ELF-1 (cell line): ENCODE measurements around the gene TSPAN31.

ENCODE experiments used
- DNase-seq: peaks from one replicate; pipeline ENCODE4 v3.0.0-alpha.2; 2016; ENCODE audit warnings: low read depth, low spot score

TSPAN31 gene

GRCh38 chr12:57752668-57753000 lies 7.8 kb downstream of the TSPAN31 start:
- DNase-seq: no peak

GRCh38 chr12:57753756-57754337 lies 9.0 kb downstream of the TSPAN31 start:
- DNase-seq: no peak

- DNase-seq: peak; percentile 37
These were observed 9.8 kb downstream of the TSPAN31 start, which contains the start of gene MARCHF9 for GRCh38 chr12:57754411-57755193. Gene MARCHF9, plus strand, starts transcription at chr12:57755103. Its CDS starts 426 bp downstream, at chr12:57755529.

DNA sequence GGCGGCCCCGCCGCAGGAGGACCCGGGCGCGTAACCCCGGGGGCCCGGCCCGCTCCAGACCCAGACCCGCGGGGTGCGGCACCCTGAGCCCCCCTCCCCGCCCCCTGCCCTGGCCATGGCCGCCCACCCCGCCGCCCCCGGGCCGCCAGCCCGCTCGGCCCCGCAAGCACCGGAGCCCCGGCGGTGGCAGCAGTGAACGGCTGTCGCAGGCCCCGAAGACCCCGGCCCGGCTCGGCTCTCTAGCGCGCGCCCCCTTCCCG lies 10.3 kb downstream of the TSPAN31 start:
- no peak for DNase-seq

- peak; percentile 22 for DNase-seq
These were observed 10.9 kb downstream of the TSPAN31 start for GRCh38 chr12:57755454-57756372.

DNA sequence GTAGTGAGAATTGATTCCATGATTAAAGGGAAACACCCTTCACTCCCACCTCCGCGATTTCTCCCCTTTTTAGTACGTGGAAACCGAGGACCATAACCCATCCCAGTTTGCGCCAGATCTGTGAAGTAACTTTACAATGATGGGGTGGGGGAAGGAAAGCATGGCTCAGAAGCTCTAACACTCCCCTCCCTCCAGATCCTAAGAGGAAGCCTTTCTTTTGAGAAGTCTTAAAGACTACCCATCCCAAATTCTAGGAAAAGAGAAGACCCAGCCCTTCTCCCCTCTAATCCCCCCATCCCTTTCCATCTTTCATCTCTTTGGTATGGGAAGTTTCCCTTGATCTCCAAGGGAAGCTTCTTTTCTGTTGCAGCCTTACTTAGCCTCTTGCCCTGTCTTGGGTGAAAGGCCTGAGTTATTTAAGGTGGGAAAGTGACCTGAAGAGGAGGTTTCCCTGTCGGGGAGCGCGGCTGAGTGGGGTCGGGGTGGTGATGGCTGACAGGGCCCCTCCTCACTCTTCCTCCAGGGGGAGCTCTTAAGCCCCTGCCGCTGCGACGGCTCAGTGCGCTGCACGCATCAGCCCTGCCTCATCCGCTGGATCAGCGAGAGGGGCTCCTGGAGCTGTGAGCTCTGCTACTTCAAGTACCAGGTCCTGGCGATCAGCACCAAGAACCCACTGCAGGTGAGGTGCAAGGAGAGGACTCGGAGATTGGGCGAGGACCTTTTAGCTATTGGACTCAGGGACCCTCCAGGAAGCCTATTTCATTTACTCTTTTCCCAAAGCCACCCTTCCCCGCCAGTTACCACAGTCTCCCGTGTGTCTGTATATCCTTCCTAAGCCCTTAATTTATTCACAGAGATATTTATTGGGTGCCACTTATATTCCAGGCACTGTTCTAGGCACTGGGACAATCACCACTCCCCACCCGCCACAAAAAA lies 11.8 kb downstream of the TSPAN31 start:
- DNase-seq: peak; percentile 78

GRCh38 chr12:57757771-57758170 lies 12.9 kb downstream of the TSPAN31 start:
- no peak for DNase-seq

GRCh38 chr12:57758552-57759359 lies 13.9 kb downstream of the TSPAN31 start:
- no peak for DNase-seq

DNA sequence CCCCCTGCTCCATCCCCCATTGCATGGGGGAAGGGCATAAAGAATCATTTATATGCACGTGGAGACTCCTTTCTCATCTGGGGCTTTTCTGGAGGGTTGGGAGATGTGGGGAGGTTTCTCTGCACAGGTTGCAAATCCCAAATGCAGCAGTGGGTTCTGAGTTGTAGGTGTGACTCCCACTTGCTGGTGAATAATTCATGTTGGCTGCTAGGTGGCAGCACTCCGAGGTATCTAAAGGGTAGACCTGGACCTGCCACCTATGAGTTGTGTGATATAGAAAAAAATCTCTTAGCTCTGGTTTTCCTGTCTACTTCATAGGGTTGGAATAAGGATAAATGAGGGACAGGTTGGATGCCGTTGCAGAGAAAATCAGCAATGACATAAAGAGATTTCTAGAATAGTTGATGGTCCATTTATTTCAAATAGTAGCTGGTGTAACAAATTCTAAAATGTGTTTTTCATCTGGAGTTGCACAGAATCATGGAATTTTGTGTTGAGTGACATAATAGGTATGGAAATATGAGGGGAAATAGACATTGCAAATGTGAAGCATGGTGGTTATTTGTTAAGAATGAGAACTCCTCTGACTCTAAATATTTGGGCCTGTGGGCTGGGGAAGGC lies 14.6 kb downstream of the TSPAN31 start:
- DNase-seq: no peak

DNA sequence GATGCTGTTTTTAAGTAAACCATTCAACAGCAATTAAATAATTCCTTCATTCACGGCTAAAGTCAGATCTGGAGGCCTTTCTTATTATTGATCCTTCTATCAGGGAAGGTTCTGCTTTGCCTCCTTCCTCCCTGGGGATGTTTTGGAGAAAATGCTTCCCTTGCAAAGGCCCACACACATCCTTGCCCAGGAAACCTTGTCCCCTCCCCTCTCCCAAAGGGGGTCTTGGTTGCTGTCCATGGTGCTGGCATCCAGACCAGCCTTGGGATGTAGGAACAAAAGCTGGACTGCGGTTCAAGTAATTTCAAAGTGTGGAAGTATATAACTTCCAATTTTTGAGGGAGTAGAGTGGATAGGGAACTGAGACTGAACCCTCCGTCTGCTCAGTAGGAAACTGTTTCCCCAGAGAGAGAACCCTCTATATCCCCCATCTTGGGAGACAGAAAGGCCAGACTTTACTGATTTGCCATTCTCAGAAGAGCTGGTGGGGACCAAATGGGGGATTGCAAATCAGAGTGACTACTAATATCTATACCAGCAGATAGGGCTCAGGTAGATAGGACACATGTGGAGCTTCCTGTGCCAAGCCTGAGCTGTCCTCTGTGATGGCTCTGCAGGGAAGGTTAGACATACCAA lies 15.6 kb downstream of the TSPAN31 start:
- peak; percentile 27 for DNase-seq

- DNase-seq: no peak
These were observed 16.7 kb downstream of the TSPAN31 start for GRCh38 chr12:57761391-57761998.

DNA sequence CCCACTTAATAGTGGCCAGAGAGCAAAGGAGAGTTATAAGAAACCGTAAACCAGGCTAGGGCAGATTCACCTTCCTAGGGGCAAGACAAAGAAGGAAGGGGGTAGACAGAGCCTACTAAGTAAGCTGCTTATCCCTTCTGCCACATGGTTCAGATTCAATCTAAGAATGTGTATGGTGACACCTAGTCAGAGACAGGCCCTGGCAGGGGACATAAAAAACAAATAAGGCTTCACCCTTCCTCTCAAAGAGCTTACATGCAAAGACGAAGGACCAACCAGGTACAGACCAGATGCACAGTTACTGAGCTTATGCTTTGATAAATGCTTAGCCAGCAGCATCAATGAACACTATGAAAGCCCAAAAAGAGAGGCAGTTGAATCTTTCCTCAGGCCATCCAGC lies 17.6 kb downstream of the TSPAN31 start:
- DNase-seq: no peak

DNA sequence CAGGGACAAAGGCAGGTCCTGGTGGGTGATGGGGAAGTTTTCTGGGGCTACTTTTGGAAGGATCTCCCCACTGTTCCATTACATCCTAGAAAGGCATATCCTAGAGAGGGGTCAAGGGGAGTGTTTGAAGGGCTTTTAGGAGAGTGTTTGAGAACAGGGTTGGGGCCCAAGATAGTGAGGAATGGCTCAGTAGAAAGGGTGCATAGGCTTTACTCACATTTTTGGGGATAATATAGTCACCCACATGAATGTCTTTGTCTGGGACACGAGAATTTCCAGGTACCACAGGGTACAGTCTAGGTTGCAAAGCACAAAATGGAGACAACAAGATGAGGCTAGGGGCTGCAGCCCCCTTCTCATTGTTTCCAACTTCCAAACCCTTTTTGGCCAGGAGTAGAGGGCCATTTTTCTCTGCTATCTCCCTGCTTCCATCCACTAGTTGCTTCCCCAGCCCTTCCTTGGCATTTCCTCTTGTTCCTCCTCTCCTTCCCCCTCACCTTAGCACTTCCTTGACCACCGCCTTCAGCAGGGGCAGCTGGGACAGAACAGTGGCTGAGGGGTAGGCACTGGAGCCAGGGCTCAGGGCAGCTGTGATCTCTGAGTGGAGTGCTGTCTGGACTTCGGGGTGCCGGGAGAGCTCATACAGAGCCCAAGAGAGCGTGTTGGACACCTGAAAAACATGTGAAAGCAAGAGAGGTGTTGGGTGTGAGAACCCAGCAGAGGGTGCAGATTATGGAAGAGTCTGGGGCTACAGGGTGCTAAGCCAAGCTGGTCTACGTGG lies 19.2 kb downstream of the TSPAN31 start:
- no peak for DNase-seq

DNA sequence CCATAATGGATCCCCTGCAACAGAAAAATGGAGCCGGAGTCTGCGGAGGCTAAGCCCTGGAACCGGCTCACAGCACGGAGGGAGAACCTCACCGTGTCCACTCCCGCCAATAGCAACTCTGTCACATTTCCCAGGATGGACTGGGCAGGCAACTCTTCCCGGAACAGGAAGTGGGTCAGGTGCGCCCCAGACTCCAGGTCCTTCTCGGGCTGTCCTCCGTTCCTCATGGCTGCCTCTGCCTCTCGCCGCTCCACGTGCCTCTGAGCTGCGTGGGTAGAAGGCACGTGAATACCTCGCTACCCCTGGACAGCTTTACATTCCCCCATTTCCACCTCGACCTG lies 19.8 kb downstream of the TSPAN31 start:
- DNase-seq: no peak

- peak; percentile 75 for DNase-seq
These were observed 20.3 kb downstream of the TSPAN31 start for GRCh38 chr12:57765003-57765697.

DNA sequence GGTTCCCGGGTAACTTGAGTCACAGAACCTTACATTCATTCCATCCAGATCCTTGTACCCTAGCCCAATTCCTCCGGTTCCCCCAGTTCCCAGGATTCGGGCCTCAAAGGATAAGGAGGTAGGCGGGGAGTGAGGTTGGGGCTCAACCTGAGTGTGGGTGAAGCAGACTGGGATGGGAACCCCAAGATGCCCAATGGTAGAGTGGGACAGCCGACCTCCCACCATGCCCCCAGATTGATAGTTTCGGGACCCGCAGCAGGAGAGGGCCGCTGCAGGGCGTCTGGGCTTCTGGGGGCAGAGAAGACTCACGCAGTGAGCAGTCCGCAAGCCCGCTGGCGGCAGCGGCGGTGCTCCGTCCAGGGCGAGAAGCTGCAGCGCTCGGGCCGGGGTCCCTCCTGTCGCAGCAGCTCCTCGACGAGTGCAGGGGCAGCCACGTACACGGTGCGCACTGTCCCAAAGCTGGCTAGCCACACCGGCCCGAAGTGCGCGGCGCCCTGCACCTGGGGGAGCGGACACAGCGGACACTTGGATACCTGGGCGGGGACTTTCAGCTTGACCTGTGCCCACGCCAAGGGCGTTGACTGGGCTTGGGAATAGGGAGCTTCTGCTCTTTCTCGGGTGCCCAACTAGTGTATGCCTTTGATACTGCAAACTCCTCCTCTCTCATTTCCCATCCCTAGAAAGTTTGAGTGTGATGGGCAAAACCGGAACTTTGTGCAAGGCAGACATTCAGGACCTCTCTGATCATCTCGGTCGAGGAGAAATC lies 21.0 kb downstream of the TSPAN31 start:
- peak; percentile 21 for DNase-seq
